Liver (tissue), 9 donors: ENCODE measurements around the gene LIPH. TPM values are rescaled to one million over a fixed set of nuclear protein-coding genes. Genes with fewer than 3 reads are reported as not detected.

Source experiments
- DNase-seq: peaks from one replicate; pipeline ENCODE4 v3.0.0-alpha.2; 2017; ENCODE audit warnings: low spot score
- H3K27ac ChIP-seq, 2 donors: one replicate each; pipeline ENCODE4 v1.7.0; 2013; ENCODE audit warnings: inconsistent platforms in 2 of 2, low read length in 2 of 2, control low read depth in 1 of 2, low read depth in 1 of 2, mild to moderate bottlenecking in 1 of 2
- H3K27me3 ChIP-seq, 4 donors: one replicate each; pipeline versions ENCODE4 v1.6.1 to v1.7.0; 2013; ENCODE audit warnings: low read length in 3 of 4, inconsistent platforms in 1 of 4, mild to moderate bottlenecking in 1 of 4, moderate library complexity in 1 of 4; ENCODE audit not compliant: control insufficient read depth in 4 of 4, insufficient read depth in 4 of 4
- H3K36me3 ChIP-seq, 4 donors: one replicate each; pipeline versions ENCODE4 v1.6.1 to v1.7.0; 2013; ENCODE audit warnings: low read length in 3 of 4, mild to moderate bottlenecking in 3 of 4, low read depth in 1 of 4, moderate library complexity in 1 of 4; ENCODE audit not compliant: control insufficient read depth in 4 of 4, insufficient read depth in 3 of 4
- H3K4me1 ChIP-seq, 4 donors: one replicate each; pipeline versions ENCODE4 v1.6.1 to v1.7.0; 2013; ENCODE audit warnings: low read length in 3 of 4, mild to moderate bottlenecking in 3 of 4, moderate library complexity in 1 of 4; ENCODE audit not compliant: control insufficient read depth in 4 of 4, insufficient read depth in 4 of 4
- H3K4me3 ChIP-seq, 3 donors: one replicate each; pipeline versions ENCODE4 v1.6.1 to v1.7.0; 2013; ENCODE audit warnings: low read length in 3 of 3, control low read depth in 1 of 3, low read depth in 1 of 3, mild to moderate bottlenecking in 1 of 3
- H3K9ac ChIP-seq, 2 donors: one replicate each; pipeline ENCODE4 v1.7.0; 2013; ENCODE audit warnings: low read length in 2 of 2, mild to moderate bottlenecking in 2 of 2, moderate library complexity in 2 of 2, control low read depth in 1 of 2, low read depth in 1 of 2
- H3K9me3 ChIP-seq, 4 donors: one replicate each; pipeline versions ENCODE4 v1.6.1 to v1.7.0; 2013; ENCODE audit warnings: low read length in 3 of 4; ENCODE audit not compliant: control insufficient read depth in 4 of 4
- CTCF ChIP-seq: fragments of 150-350 bp; IDR thresholded peaks from 2 replicates; pipeline ENCODE4 v1.5.1; 2017; ENCODE audit warnings: improper control_type of control experiment, low read depth, low read length; ENCODE audit not compliant: missing input control
- EGR1 ChIP-seq, 2 donors: IDR thresholded peaks; 2 replicates each; pipeline ENCODE4 v1.6.1; 2016 to 2018; ENCODE audit warnings: antibody characterized with exemption in 2 of 2, low read depth in 2 of 2
- GABPA ChIP-seq, 2 donors: IDR thresholded peaks in 1 of 2; conservative IDR thresholded peaks in 1 of 2; 2 replicates each; pipeline ENCODE4 v1.6.1; 2016; ENCODE audit warnings: antibody characterized with exemption in 2 of 2, mild to moderate bottlenecking in 1 of 2, moderate library complexity in 1 of 2
- HNF4A ChIP-seq, 2 donors: conservative IDR thresholded peaks; 2 replicates each; pipeline ENCODE4 v1.6.1; 2016; ENCODE audit warnings: antibody characterized with exemption in 2 of 2, mild to moderate bottlenecking in 2 of 2
- JUND ChIP-seq, 2 donors: IDR thresholded peaks; 2 replicates each; pipeline ENCODE4 v1.6.1; 2016; ENCODE audit warnings: antibody characterized with exemption in 2 of 2
- REST ChIP-seq: IDR thresholded peaks from 2 replicates; pipeline ENCODE4 v1.6.1; 2016; ENCODE audit warnings: antibody characterized with exemption, mild to moderate bottlenecking
- ZBTB33 ChIP-seq: IDR thresholded peaks from 2 replicates; pipeline ENCODE4 v1.6.1; 2016; ENCODE audit warnings: antibody characterized with exemption
- WGBS: extraction: QIAGEN DNeasy Blood & Tissue Kit; methylation state at CpG from one replicate; pipeline ENCODE4 v1.1.7; 2013; 5-methylcytosine and 5-hydroxymethylcytosine counted together
- polyA plus RNA-seq, 2 donors: library from polyadenylated mRNA; stranded (reverse) in 1 of 2; unstranded in 1 of 2; fragments of 200-250 nt in 1 of 2; fragments of >200 nt in 1 of 2; fragmentation: Nextera tagmentation in 1 of 2; extraction: Ambion mirVana in 1 of 2; gene quantifications; one replicate each; pipeline versions ENCODE4 v1.2.1 to v1.2.3, GENCODE V29; 2013 to 2015
- total RNA-seq, 2 donors: library from RNA; depleted of rRNA; stranded (reverse); fragments of >200 nt; gene quantifications; one replicate each; pipeline ENCODE4 v1.2.3, GENCODE V29; 2014
- TF ChIP-seq, protein P1 (sequence below): IDR thresholded peaks from 2 replicates; pipeline ENCODE4 v1.6.1; 2016; ENCODE audit warnings: antibody characterized with exemption
- donor health status: healthy.
- donor health status: healthy.
- donor health status: healthy.
- donor health status: healthy.
- donor health status: healthy.

Gene LIPH
- total and polyA plus RNA-seq, 4 donors, result under 0.01 to 0.23 (median 0.09) TPM; not detected in 1

- TF ChIP-seq JUND (IDR thresholded peaks at IDR 0.05) (peak; percentile 92 to 94), EGR1 (IDR thresholded peaks at IDR 0.05; ENCODE audit: low read depth in 2 of 2) (peak in 1 of 2 donors; percentile 79), CTCF (no peak)
- TF ChIP-seq, protein P1, sequence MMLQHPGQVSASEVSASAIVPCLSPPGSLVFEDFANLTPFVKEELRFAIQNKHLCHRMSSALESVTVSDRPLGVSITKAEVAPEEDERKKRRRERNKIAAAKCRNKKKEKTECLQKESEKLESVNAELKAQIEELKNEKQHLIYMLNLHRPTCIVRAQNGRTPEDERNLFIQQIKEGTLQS, result peak; percentile 46
- Histone ChIP-seq H3K4me3 (no peak overlapping the region), H3K4me1 (no peaks in the 10 kb centered on the region), H3K27ac (no peak overlapping the region), H3K9ac (no peak overlapping the region), H3K9me3 (no peaks in the 10 kb centered on the region), H3K36me3 (no peaks in the 10 kb centered on the region), H3K27me3 (no peaks in the 10 kb centered on the region)
- DNase-seq, result no peak
- 64% methylated on average over 3 of the region's 3 CpGs for WGBS
Measured at GRCh38 chr3:185549122-185549521, 3.3 kb downstream of the LIPH start.

- WGBS, result 93% methylated on average over 7 of the region's 7 CpGs
- Histone ChIP-seq H3K27me3 (no peaks in the 10 kb centered on the region), H3K27ac (no peak overlapping the region), H3K4me3 (no peak overlapping the region), H3K4me1 (no peaks in the 10 kb centered on the region), H3K9me3 (no peaks in the 10 kb centered on the region), H3K9ac (no peak overlapping the region), H3K36me3 (no peaks in the 10 kb centered on the region)
- no peak for DNase-seq
- TF ChIP-seq JUND (IDR thresholded peaks at IDR 0.05), result no peak
- TF ChIP-seq, protein P1, result no peak
- no peak for TF ChIP-seq HNF4A (conservative IDR thresholded peaks at IDR 0.05)
- no peak for TF ChIP-seq REST
- no peak for TF ChIP-seq GABPA (IDR thresholded peaks at IDR 0.05 in 1 of 2, conservative IDR thresholded peaks at IDR 0.05 in 1 of 2)
- no peak for TF ChIP-seq ZBTB33
Measured at GRCh38 chr3:185540695-185541094, 11.7 kb downstream of the LIPH start.
